Endometrial microvascular endothelial cells (primary cell): ENCODE measurements around the gene RBM43. TPM values are rescaled to one million over a fixed set of nuclear protein-coding genes. Genes with fewer than 3 reads are reported as not detected.
"Not testable (repeated sequence)": the region's sequence is repeated elsewhere in the genome, so short reads cannot be mapped to it uniquely, and the experiment has no call there.

ENCODE experiments used
- in situ Hi-C: cut with HindIII; loops from 2 replicates; pipeline ENCODE4 v1.10.0; 2017; ENCODE audit warnings: low sequenced_read_pairs, low pct_unique_long_range_greater_than_20kb; ENCODE audit errors: inconsistent ontology term
- total RNA-seq: library from RNA; depleted of rRNA; stranded (reverse); fragments of >200 nt; gene quantifications from one replicate; pipeline ENCODE4 v1.2.3, GENCODE V29; 2015; ENCODE audit errors: inconsistent ontology term

Gene RBM43
- total RNA-seq, result 4.2 TPM

- in situ Hi-C loops, result no loop called here
Measured at GRCh38 chr2:151261231-151261976, at the start of gene RBM43. TSS of gene RBM43 (minus strand) at chr2:151261863. CDS start at chr2:151261727, 136 bp downstream.

- in situ Hi-C loops, result not testable (repeated sequence)
Measured at GRCh38 chr2:151310313-151310712, 48.6 kb upstream of the RBM43 start.

- in situ Hi-C loops, result no loop called here
Measured at GRCh38 chr2:151306621-151307020, 45.0 kb upstream of the RBM43 start.

GRCh38 chr2:151305129-151305691, 43.5 kb upstream of the RBM43 start:
- in situ Hi-C loops, result no loop called here

- in situ Hi-C loops, result no loop called here
Measured at GRCh38 chr2:151302879-151303278, 41.2 kb upstream of the RBM43 start.

GRCh38 chr2:151302404-151302803, 40.7 kb upstream of the RBM43 start:
- in situ Hi-C loops, result no loop called here

GRCh38 chr2:151299920-151300539, 38.4 kb upstream of the RBM43 start:
- in situ Hi-C loops, result loop anchor here (25.0 kb wide), 1 partner anchor 112 kb away; the partner anchor contains the start of gene RIF1

GRCh38 chr2:151297882-151298281, 36.2 kb upstream of the RBM43 start:
- in situ Hi-C loops, result loop anchor here (25.0 kb wide), 1 partner anchor 114 kb away; the partner anchor contains the start of gene RIF1

GRCh38 chr2:151295926-151296325, 34.3 kb upstream of the RBM43 start:
- in situ Hi-C loops, result loop anchor here (25.0 kb wide), 1 partner anchor 116 kb away; the partner anchor contains the start of gene RIF1

GRCh38 chr2:151292546-151292945, 30.9 kb upstream of the RBM43 start:
- in situ Hi-C loops, result loop anchor here (25.0 kb wide), 1 partner anchor 120 kb away; the partner anchor contains the start of gene RIF1

GRCh38 chr2:151292141-151292540, 30.5 kb upstream of the RBM43 start:
- in situ Hi-C loops, result loop anchor here (25.0 kb wide), 1 partner anchor 120 kb away; the partner anchor contains the start of gene RIF1

GRCh38 chr2:151291224-151291623, 29.6 kb upstream of the RBM43 start:
- in situ Hi-C loops, result loop anchor here (25.0 kb wide), 1 partner anchor 121 kb away; the partner anchor contains the start of gene RIF1

- in situ Hi-C loops, result loop anchor here (25.0 kb wide), 1 partner anchor 122 kb away; the partner anchor contains the start of gene RIF1
Measured at GRCh38 chr2:151289972-151290866, 28.6 kb upstream of the RBM43 start.

GRCh38 chr2:151287513-151288250, 26.0 kb upstream of the RBM43 start:
- in situ Hi-C loops, result loop anchor here (25.0 kb wide), 1 partner anchor 125 kb away; the partner anchor contains the start of gene RIF1

- in situ Hi-C loops, result loop anchor here (25.0 kb wide), 1 partner anchor 130 kb away; the partner anchor contains the start of gene RIF1
Measured at GRCh38 chr2:151282401-151282800, 20.7 kb upstream of the RBM43 start.

GRCh38 chr2:151280271-151280670, 18.6 kb upstream of the RBM43 start:
- in situ Hi-C loops, result loop anchor here (25.0 kb wide), 1 partner anchor 132 kb away; the partner anchor contains the start of gene RIF1

- in situ Hi-C loops, result loop anchor here (25.0 kb wide), 1 partner anchor 134 kb away; the partner anchor contains the start of gene RIF1
Measured at GRCh38 chr2:151278487-151278886, 16.8 kb upstream of the RBM43 start.
